HepG2 (cell line): Measurements from ENCODE around the gene HLCS. TPM values are rescaled to one million over a fixed set of nuclear protein-coding genes. Genes with fewer than 3 reads are reported as not detected.

Experiments
- ATAC-seq: fragments of 200-7000 bp; cut with Tn5 transposase; 3 replicates; pipeline ENCODE4 v1.9.1; 2020; ENCODE audit warnings: mild to moderate bottlenecking, moderate library complexity
- BruUV-seq: library from RNA; stranded (reverse); fragments of 400-500 nt; replicated peaks from 2 replicates; lab custom pipeline; 2021; lab: Mats Ljungman, UMichigan
- CTCF ChIA-PET: fragments of 300-600 bp; formaldehyde crosslinking; extraction: SDS; loops from one replicate; lab custom pipeline; 2021; ENCODE audit warnings: low total read pairs, inconsistent platforms, low intra/inter-chr PET ratio; lab: Yijun Ruan, JAX
- POLR2A ChIA-PET: fragments of 350-600 bp; sonication (Branson Sonifier 250); formaldehyde crosslinking; loops from one replicate; lab custom pipeline; 2020; ENCODE audit warnings: antibody characterized with exemption, inconsistent platforms; lab: Yijun Ruan, JAX
- DNase-seq: peaks from one replicate; pipeline ENCODE4 v3.0.0-alpha.2; 2015; ENCODE audit warnings: low spot score
- FAIRE-seq: peaks from 3 replicates; lab custom pipeline; 2011; peaks lifted over from hg19 to GRCh38; lab: Jason Lieb, UNC
- H2AFZ ChIP-seq: one replicate; pipeline ENCODE4 v1.6.1; 2011; ENCODE audit warnings: low read length, inconsistent platforms
- H3K27ac ChIP-seq: fragments of 300-600 bp; 3 replicates; pipeline ENCODE4 v1.8.0; 2011; ENCODE audit warnings: mixed run types, mild to moderate bottlenecking, mixed read lengths, low read length, inconsistent platforms; ENCODE audit not compliant: insufficient read depth; ENCODE audit errors: extremely low read length
- H3K27me3 ChIP-seq, 2 experiments: fragments of 200-600 bp in 1 of 2; 2 replicates in 1 of 2; 3 replicates in 1 of 2; pipeline versions ENCODE4 v1.6.0 to v1.8.0; 2011; ENCODE audit warnings: low read length in 2 of 2, mild to moderate bottlenecking in 2 of 2, moderate library complexity in 2 of 2, inconsistent platforms in 1 of 2; ENCODE audit not compliant: insufficient read depth in 2 of 2, control insufficient read depth in 1 of 2
- H3K36me3 ChIP-seq, 2 experiments: fragments of 200-600 bp in 1 of 2; replicated peaks in 1 of 2; 2 replicates in 1 of 2; 3 replicates in 1 of 2; pipeline versions ENCODE4 v1.5.1 to v1.8.0; 2011; ENCODE audit warnings: low read length in 2 of 2, inconsistent platforms in 1 of 2; ENCODE audit not compliant: insufficient read depth in 2 of 2, control insufficient read depth in 1 of 2
- H3K4me1 ChIP-seq: 2 replicates; pipeline ENCODE4 v1.5.1; 2012; ENCODE audit warnings: low read length, inconsistent platforms; ENCODE audit not compliant: insufficient read depth
- H3K4me2 ChIP-seq: 2 replicates; pipeline ENCODE4 v1.6.0; 2011; ENCODE audit warnings: low read depth, low read length, inconsistent platforms
- H3K4me3 ChIP-seq, 3 experiments: fragments of 200-600 bp in 1 of 3; sonication (generic), shearing (Covaris generic) in 1 of 3; replicated peaks in 1 of 3; 2 replicates each; pipeline ENCODE4 v1.5.1; 2011 to 2016; ENCODE audit warnings: low read length in 3 of 3, inconsistent platforms in 2 of 3, low read depth in 2 of 3, mild to moderate bottlenecking in 2 of 3, control low read depth in 1 of 3, mixed read lengths in 1 of 3; ENCODE audit not compliant: insufficient read depth in 1 of 3
- H3K79me2 ChIP-seq: one replicate; pipeline ENCODE4 v1.6.1; 2011; ENCODE audit warnings: low read length, inconsistent platforms; ENCODE audit not compliant: insufficient read depth
- H3K9ac ChIP-seq: 2 replicates; pipeline ENCODE4 v1.6.0; 2011; ENCODE audit warnings: mild to moderate bottlenecking, low read depth, low read length, inconsistent platforms; ENCODE audit not compliant: insufficient read depth
- H3K9me3 ChIP-seq: 2 replicates; pipeline ENCODE4 v1.5.1; 2012; ENCODE audit warnings: mild to moderate bottlenecking, low read length
- H4K20me1 ChIP-seq: 2 replicates; pipeline ENCODE4 v1.6.0; 2011; ENCODE audit warnings: inconsistent platforms, mild to moderate bottlenecking, low read length, moderate library complexity; ENCODE audit not compliant: insufficient read depth
- FIP1L1 ChIP-seq: fragments of 200-400 bp; formaldehyde crosslinking; IDR thresholded peaks from 2 replicates; pipeline ENCODE4 v1.6.1; 2018; ENCODE audit warnings: low read depth, mild to moderate bottlenecking, low read length, moderate library complexity, borderline replicate concordance; ENCODE audit not compliant: insufficient read depth
- FOXM1 ChIP-seq: sonication (generic); formaldehyde crosslinking; IDR thresholded peaks from 2 replicates; pipeline ENCODE4 v1.5.0; 2020; ENCODE audit warnings: missing genetic modification reagents
- HNRNPLL ChIP-seq: fragments of 200-400 bp; formaldehyde crosslinking; IDR thresholded peaks from 2 replicates; pipeline ENCODE4 v1.6.1; 2017; ENCODE audit warnings: mild to moderate bottlenecking, low read depth, low read length; ENCODE audit not compliant: poor library complexity, severe bottlenecking
- KDM1A ChIP-seq: IDR thresholded peaks from 2 replicates; pipeline ENCODE4 v1.6.1; 2016; ENCODE audit warnings: missing compliant biosample characterization
- NR2C2 ChIP-seq: sonication (generic); formaldehyde crosslinking; IDR thresholded peaks from 2 replicates; pipeline ENCODE4 v1.4.0; 2020; ENCODE audit warnings: missing genetic modification reagents, mild to moderate bottlenecking, moderate library complexity, borderline replicate concordance
- PRDM4 ChIP-seq: sonication (generic); formaldehyde crosslinking; IDR thresholded peaks from 2 replicates; pipeline ENCODE4 v1.9.0; 2021; ENCODE audit warnings: missing genetic modification reagents, borderline replicate concordance
- SMARCC2 ChIP-seq: fragments of 450-650 bp; IDR thresholded peaks from 2 replicates; pipeline ENCODE4 v1.6.1; 2017; ENCODE audit warnings: antibody characterized with exemption, mild to moderate bottlenecking
- SMARCE1 ChIP-seq: fragments of 450-650 bp; IDR thresholded peaks from 2 replicates; pipeline ENCODE4 v1.6.1; 2017; ENCODE audit warnings: borderline replicate concordance
- TIGD3 ChIP-seq: sonication (generic); formaldehyde crosslinking; IDR thresholded peaks from 2 replicates; pipeline ENCODE4 v1.5.1; 2020; ENCODE audit warnings: mild to moderate bottlenecking, missing genetic modification reagents, borderline replicate concordance
- ZFP1 ChIP-seq: IDR thresholded peaks from 2 replicates; pipeline ENCODE4 v1.6.1; 2016
- ZNF230 ChIP-seq: sonication (generic); formaldehyde crosslinking; IDR thresholded peaks from 2 replicates; pipeline ENCODE4 v1.4.0; 2020; ENCODE audit warnings: mild to moderate bottlenecking, missing genetic modification reagents
- ZNF350 ChIP-seq: sonication (generic); formaldehyde crosslinking; IDR thresholded peaks from 2 replicates; pipeline ENCODE4 v1.4.0; 2020; ENCODE audit warnings: mild to moderate bottlenecking, low read depth, missing genetic modification reagents, borderline replicate concordance
- ZNF543 ChIP-seq: sonication (generic); formaldehyde crosslinking; IDR thresholded peaks from 2 replicates; pipeline ENCODE4 v1.4.0; 2020; ENCODE audit warnings: mild to moderate bottlenecking, missing genetic modification reagents
- ZNF747 ChIP-seq: sonication (generic); formaldehyde crosslinking; IDR thresholded peaks from 2 replicates; pipeline ENCODE4 v1.8.1; 2023; ENCODE audit warnings: missing genetic modification reagents, mild to moderate bottlenecking, borderline replicate concordance
- ZNF761 ChIP-seq: sonication (generic); formaldehyde crosslinking; conservative IDR thresholded peaks from 2 replicates; pipeline ENCODE4 v1.4.0; 2020; ENCODE audit warnings: mild to moderate bottlenecking, missing genetic modification reagents
- WGBS: methylation state at CpG from one replicate; pipeline ENCODE4 v1.1.6; 2017; ENCODE audit warnings: low lambda C conversion rate; 5-methylcytosine and 5-hydroxymethylcytosine counted together
- in situ Hi-C: cut with HindIII; loops from 2 replicates; pipeline ENCODE4 v1.10.0; 2017; ENCODE audit warnings: low pct_unique_long_range_greater_than_20kb; ENCODE audit not compliant: extremely low pct_ligation_motif_present
- intact Hi-C: fragments of 100-400 bp; cut with micrococcal nuclease; formaldehyde crosslinking; loops from one replicate; pipeline ENCODE4 v1.10.0; 2022; ENCODE audit not compliant: unreplicated experiment
- polyA plus RNA-seq, 8 experiments: library from polyadenylated mRNA; depleted of rRNA in 3 of 8; stranded (reverse) in 7 of 8; unstranded in 1 of 8; fragments of >200 nt; fragmentation: Illumina TruSeq in 4 of 8; extraction: Trizol in 4 of 8; gene quantifications; 2 replicates each; pipeline versions ENCODE4 v1.2.1 to v1.2.3, GENCODE V29; 2011 to 2016; ENCODE audit warnings: low read depth in 4 of 8, missing spikeins in 1 of 8, mixed read lengths in 1 of 8; ENCODE audit not compliant: insufficient read depth in 1 of 8
- total RNA-seq, 5 experiments: library from RNA; depleted of rRNA; stranded (reverse); fragments of >200 nt; fragmentation: Illumina TruSeq; extraction: Trizol; gene quantifications; 2 replicates each; pipeline ENCODE4 v1.2.3, GENCODE V29; 2016; ENCODE audit warnings: low read depth in 1 of 5

The HLCS gene
- total and polyA plus RNA-seq, 2 of the 13 experiments (the other 11 are each of a cell fraction or from before 2014, with no cell fraction given) = 7.9 to 12.3 TPM

- DNase-seq = no peak
- ChIA-PET POLR2A (interaction anchor here (1.5 kb wide), 1 partner anchor 14 kb away, joined by 4 read pairs; no protein-coding TSS in a partner anchor), CTCF (no interaction called here)
- BruUV-seq = no TSS peak
- Histone ChIP-seq H3K4me3 (no peak overlapping the region), H4K20me1 (no peaks in the 10 kb centered on the region), H3K9me3 (no peaks in the 10 kb centered on the region), H3K27me3 (no peaks in the 10 kb centered on the region), H3K4me1 (no peaks in the 10 kb centered on the region), H3K27ac (no peak overlapping the region), H3K4me2 (no peak overlapping the region), H3K79me2 (no peaks in the 10 kb centered on the region), H3K9ac (no peak overlapping the region), H3K36me3 (no peaks in the 10 kb centered on the region), H2AFZ (no peak overlapping the region)
- FAIRE-seq = no peak
- TF ChIP-seq ZNF230 = no peak
- no peak for TF ChIP-seq ZNF761
- no peak for TF ChIP-seq NR2C2 (CRISPR knock-in tag)
- no peak for TF ChIP-seq FOXM1 (CRISPR knock-in tag)
- no peak for TF ChIP-seq SMARCE1
- no peak for TF ChIP-seq HNRNPLL
- no peak for TF ChIP-seq PRDM4
- no peak for TF ChIP-seq TIGD3 (CRISPR knock-in tag)
- TF ChIP-seq ZNF747 (CRISPR knock-in tag) = no peak
- TF ChIP-seq FIP1L1 = no peak
- no peak for TF ChIP-seq ZNF350 (CRISPR knock-in tag)
- no peak for TF ChIP-seq ZFP1 (CRISPR knock-in tag)
- no peak for TF ChIP-seq ZNF543 (CRISPR knock-in tag)
- TF ChIP-seq SMARCC2 = no peak
- no peak for TF ChIP-seq KDM1A (CRISPR knock-in tag)
- 86% methylated on average over 1 of the region's 1 CpG for WGBS
- in situ Hi-C loops = no loop called here
- ATAC-seq = no peak
- intact Hi-C loops = no loop called here
Observed at GRCh38 chr21:36873513-36873912, 93.0 kb downstream of the HLCS start.
